Measurements from ENCODE around the gene INSL3. TPM values are rescaled to one million over a fixed set of nuclear protein-coding genes. Genes with fewer than 3 reads are reported as not detected.

INSL3 gene
- total RNA-seq, 2 donors from 2014 or later = not detected

- ATAC-seq = no peak
- intact Hi-C loops (cut with DNase I, micrococcal nuclease) = no loop called here
- no peak for DNase-seq
Measured at GRCh38 chr19:17848595-17849292, 27.4 kb upstream of the INSL3 start.

- ATAC-seq = peak; percentile 52
- DNase-seq = peak in 1 of 2 donors; percentile 61
- intact Hi-C loops (cut with DNase I, micrococcal nuclease) = no loop called here
Measured at GRCh38 chr19:17847538-17848366, 26.4 kb upstream of the INSL3 start, which contains the start of gene JAK3. TSS of gene JAK3 (minus strand) at chr19:17847982. CDS start at chr19:17844417, 3,565 bp downstream.

GRCh38 chr19:17846146-17846545, 24.8 kb upstream of the INSL3 start:
- intact Hi-C loops (cut with DNase I, micrococcal nuclease) = no loop called here
- no peak for ATAC-seq
- no peak for DNase-seq

GRCh38 chr19:17843908-17844490, 22.7 kb upstream of the INSL3 start:
- intact Hi-C loops (cut with DNase I, micrococcal nuclease) = no loop called here
- ATAC-seq (no peak), DNase-seq (no peak)

- no peak for DNase-seq
- intact Hi-C loops (cut with DNase I, micrococcal nuclease) = no loop called here
- no peak for ATAC-seq
Measured at GRCh38 chr19:17843292-17843827, 22.0 kb upstream of the INSL3 start.

GRCh38 chr19:17842663-17843291, 21.5 kb upstream of the INSL3 start:
- intact Hi-C loops (cut with DNase I, micrococcal nuclease) = no loop called here
- ATAC-seq (no peak), DNase-seq (no peak)

- intact Hi-C loops (cut with DNase I, micrococcal nuclease) = no loop called here
- peak; percentile 76 to 79 for DNase-seq
- ATAC-seq = peak; percentile 90
Measured at GRCh38 chr19:17841810-17842662, 20.7 kb upstream of the INSL3 start.

GRCh38 chr19:17841371-17841809, 20.1 kb upstream of the INSL3 start:
- ATAC-seq (peak; percentile 53), DNase-seq (no peak)
- intact Hi-C loops (cut with DNase I, micrococcal nuclease) = no loop called here

GRCh38 chr19:17840019-17840418, 18.7 kb upstream of the INSL3 start:
- no peak for ATAC-seq
- no peak for DNase-seq
- intact Hi-C loops (cut with DNase I, micrococcal nuclease) = no loop called here

- ATAC-seq (no peak), DNase-seq (no peak)
- intact Hi-C loops (cut with DNase I, micrococcal nuclease) = no loop called here
Measured at GRCh38 chr19:17837972-17838371, 16.7 kb upstream of the INSL3 start.

- intact Hi-C loops (cut with DNase I, micrococcal nuclease) = no loop called here
- DNase-seq (no peak), ATAC-seq (no peak)
Measured at GRCh38 chr19:17836530-17836929, 15.2 kb upstream of the INSL3 start.

- no peak for ATAC-seq
- intact Hi-C loops (cut with DNase I, micrococcal nuclease) = no loop called here
Measured at GRCh38 chr19:17835182-17836006, 14.1 kb upstream of the INSL3 start.

GRCh38 chr19:17834350-17835181, 13.2 kb upstream of the INSL3 start:
- intact Hi-C loops (cut with DNase I, micrococcal nuclease) = no loop called here
- DNase-seq (no peak), ATAC-seq (no peak)

More at GRCh38 chr19:17835182-17836006, 14.1 kb upstream of the INSL3 start:
- DNase-seq = no peak

GRCh38 chr19:17832443-17833208, 11.3 kb upstream of the INSL3 start:
- ATAC-seq (no peak), DNase-seq (no peak)
- intact Hi-C loops (cut with DNase I, micrococcal nuclease) = no loop called here

- no peak for DNase-seq
- intact Hi-C loops (cut with DNase I, micrococcal nuclease) = no loop called here
- peak; percentile 30 for ATAC-seq
Measured at GRCh38 chr19:17831419-17831888, 10.1 kb upstream of the INSL3 start.
